C4-2B (cell line): ENCODE results near the gene SLC2A9.
A peak's percentile ranks its signal among the peaks of the same experiment; 100 is the strongest.

ENCODE experiments used
- ZFX ChIP-seq: fragments of 450-650 bp; IDR thresholded peaks from 2 replicates; pipeline ENCODE4 v1.6.1; 2017
- TF ChIP-seq, protein P1 (sequence below): fragments of 450-650 bp; conservative IDR thresholded peaks from 2 replicates; pipeline ENCODE4 v1.5.1; 2017; ENCODE audit warnings: mild to moderate bottlenecking

DNA sequence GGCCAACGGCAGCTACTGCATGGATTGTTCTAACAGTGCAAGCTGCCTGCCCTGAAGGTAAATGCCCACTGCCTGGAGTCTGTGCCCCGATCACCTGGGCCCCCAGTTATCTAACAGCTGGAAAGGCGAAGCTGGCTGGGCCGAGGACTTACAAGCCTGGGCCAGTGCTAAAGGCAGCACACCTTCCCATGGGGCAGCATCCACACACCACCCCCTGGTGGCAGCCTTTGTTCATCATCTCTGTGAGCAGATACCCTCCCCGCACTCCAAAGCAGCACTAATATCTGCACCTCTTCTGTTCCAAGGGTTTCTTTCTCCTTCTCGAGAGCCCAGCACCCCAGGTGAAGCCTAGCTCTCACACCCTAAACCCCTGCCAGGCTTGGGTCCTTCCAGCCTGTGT, 7.6 kb downstream of the SLC2A9 start:
- TF ChIP-seq, protein P1, sequence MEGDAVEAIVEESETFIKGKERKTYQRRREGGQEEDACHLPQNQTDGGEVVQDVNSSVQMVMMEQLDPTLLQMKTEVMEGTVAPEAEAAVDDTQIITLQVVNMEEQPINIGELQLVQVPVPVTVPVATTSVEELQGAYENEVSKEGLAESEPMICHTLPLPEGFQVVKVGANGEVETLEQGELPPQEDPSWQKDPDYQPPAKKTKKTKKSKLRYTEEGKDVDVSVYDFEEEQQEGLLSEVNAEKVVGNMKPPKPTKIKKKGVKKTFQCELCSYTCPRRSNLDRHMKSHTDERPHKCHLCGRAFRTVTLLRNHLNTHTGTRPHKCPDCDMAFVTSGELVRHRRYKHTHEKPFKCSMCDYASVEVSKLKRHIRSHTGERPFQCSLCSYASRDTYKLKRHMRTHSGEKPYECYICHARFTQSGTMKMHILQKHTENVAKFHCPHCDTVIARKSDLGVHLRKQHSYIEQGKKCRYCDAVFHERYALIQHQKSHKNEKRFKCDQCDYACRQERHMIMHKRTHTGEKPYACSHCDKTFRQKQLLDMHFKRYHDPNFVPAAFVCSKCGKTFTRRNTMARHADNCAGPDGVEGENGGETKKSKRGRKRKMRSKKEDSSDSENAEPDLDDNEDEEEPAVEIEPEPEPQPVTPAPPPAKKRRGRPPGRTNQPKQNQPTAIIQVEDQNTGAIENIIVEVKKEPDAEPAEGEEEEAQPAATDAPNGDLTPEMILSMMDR = peak; percentile 73
- TF ChIP-seq ZFX = no peak
